Activated effector memory CD4-positive, alpha-beta T cell treated with anti-CD3 and anti-CD28 coated beads, Interleukin-2, amount 50 U/mL, for 16 hours (primary cell): ENCODE results near the gene RXFP4.
"Not testable (repeated sequence)": the region's sequence is repeated elsewhere in the genome, so short reads cannot be mapped to it uniquely, and the experiment has no call there.

Experiments used
- DNase-seq: peaks from one replicate; pipeline ENCODE4 v3.0.0-alpha.2; 2020

The RXFP4 gene, protein sequence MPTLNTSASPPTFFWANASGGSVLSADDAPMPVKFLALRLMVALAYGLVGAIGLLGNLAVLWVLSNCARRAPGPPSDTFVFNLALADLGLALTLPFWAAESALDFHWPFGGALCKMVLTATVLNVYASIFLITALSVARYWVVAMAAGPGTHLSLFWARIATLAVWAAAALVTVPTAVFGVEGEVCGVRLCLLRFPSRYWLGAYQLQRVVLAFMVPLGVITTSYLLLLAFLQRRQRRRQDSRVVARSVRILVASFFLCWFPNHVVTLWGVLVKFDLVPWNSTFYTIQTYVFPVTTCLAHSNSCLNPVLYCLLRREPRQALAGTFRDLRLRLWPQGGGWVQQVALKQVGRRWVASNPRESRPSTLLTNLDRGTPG

GRCh38 chr1:155940993-155941844, at the start of gene RXFP4:
Gene RXFP4, plus strand, starts transcription at chr1:155941638. Its CDS starts 72 bp downstream, at chr1:155941710.
- peak; percentile 60 for DNase-seq

GRCh38 chr1:155892796-155893195, 48.6 kb upstream of the RXFP4 start:
- no peak for DNase-seq

DNA sequence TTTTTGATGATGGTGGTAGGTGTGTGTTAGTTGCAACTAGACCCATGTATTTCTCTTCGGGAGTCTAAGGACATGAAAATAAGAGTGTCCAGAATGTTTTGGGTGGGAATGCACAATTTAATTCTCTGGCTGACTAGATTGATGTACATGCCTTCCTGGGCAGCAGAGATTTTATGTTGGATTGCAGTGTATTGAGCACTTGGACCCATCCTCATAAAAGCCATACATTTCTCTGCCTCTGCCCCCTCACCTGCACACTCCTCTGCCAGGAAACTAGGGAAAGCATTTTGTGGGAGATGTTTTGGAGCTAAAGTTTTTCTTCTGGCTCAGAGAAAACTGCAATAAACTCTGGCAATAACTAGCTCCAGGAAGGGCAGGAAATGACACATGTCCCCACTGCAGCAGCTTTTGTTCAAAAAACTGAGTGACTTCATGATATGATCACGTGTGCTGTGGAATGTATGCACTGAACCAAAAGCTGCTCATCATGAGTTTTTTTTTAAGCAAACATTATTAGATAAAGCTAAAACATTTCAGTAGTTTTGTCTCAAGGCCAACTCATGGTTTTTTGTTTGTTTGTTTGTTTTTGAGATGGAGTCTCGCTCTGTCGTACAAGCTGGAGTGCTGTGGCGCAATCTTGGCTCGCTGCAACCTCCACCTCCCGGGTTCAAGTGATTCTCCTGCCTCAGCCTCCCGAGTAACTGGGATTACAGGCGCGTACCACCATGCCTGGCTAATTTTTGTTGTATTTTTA, 47.9 kb upstream of the RXFP4 start:
- DNase-seq = no peak

DNA sequence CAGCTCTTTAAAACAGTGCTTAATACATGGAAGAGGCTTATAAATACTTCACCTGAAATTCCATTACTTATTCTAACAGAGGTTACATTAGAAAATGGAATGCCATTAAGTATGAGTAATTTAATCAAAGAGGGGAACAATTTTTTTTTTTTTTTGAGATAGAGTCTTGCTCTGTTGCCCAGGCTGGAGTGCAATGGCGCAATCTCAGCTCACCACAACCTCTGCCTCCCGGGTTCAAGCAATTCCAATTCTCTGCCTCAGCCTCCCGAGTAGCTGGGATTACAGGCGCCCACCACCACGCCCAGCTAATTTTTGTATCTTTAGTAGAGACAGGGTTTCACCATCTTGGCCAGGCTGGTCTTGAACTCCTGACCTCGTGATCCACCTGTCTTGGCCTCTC, 45.8 kb upstream of the RXFP4 start:
- DNase-seq = not testable (repeated sequence)

DNA sequence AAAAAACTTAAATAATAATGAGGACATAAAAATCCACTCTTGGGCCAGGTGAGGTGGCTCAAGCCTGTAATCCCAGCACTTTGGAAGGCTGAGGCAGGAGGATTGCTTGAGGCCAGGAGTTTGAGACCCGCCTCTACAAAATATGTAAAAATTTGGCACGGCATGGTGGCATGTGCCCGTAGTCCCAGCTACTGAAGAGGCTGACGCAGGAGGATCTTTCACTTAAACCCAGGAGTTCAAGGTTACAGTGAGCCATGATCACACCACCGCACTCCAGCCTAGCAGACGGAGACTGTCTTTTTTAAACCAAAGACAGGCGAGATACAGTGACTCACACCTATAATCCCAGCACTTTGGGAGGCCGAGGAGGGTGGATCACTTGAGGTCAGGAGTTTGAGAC, 45.0 kb upstream of the RXFP4 start:
- DNase-seq = not testable (repeated sequence)

DNA sequence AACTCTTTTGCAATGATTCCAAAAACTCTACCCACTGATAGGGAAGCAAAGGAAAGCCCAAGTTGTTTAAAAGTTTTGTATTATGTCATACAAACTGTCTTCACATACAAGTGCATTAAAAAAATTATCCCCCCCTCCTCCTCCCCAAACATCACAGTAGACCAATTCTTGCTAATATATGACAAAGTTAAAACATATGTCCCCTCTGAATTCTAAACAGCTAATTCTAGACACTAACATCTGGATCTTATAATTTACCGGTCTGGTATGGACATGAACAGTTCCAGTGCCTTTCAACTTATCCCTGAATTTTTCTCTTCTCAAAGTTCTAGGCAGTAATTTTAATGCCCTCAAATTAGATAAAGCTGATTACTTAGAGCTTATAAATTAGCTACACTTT, 43.7 kb upstream of the RXFP4 start:
- no peak for DNase-seq

DNA sequence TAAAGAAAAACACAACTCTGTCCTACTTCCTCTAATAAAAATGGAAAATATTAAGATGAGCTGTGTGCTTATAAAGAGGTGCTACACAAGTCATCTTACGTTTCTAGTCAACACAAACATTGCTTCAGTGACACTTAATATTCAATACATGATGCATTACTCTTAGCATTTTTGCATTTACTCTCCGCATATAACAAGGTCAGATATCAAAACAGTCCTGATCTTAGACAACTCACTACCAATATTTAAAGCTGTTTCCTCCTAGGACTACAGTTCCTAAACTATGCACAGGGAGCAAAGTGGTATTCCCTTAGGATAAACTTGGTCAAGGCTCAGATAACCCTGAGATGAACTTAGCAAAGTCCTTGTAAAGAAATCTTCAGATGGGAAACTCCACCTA, 42.5 kb upstream of the RXFP4 start:
- no peak for DNase-seq

DNA sequence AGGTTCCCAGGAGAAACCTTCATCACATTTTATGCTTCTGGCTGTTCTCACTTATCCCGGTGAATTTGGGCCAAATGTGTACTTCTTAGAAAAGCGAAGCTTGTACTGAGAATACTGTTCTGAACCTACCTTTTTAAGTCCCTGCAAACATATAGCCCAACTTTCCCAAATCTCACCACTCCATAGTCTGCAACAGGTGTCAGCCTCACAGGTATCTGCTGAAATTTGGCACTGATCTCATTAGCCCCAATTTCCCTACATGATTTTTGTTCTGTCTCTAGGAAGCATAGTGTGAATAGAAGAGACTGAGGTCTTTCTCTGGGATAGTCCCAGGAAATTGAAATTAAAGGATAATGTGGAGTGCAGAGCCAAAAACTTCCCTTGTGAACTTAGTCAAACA, 41.8 kb upstream of the RXFP4 start:
- no peak for DNase-seq

DNA sequence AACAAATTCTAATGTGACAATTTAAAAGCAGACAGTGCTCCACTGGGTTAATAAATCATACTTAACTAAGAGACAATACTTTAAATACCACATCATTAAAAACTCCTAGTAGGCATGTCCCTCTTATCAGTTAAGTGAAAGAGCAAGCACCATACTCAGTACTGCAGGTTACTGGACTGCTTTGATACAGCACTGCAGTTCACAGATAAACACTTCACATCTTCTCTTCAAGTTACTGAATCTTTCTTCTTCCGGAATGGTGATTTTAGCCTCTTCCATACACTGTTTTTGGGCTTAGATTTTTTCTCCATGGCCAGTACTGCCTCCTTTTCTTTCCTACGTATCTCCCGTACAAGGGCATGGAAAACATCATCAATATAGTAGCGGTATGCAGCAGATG, 41.3 kb upstream of the RXFP4 start:
- no peak for DNase-seq

GRCh38 chr1:155904261-155904660, 37.2 kb upstream of the RXFP4 start:
- no peak for DNase-seq

- DNase-seq = no peak
Measured at GRCh38 chr1:155909894-155910293, 31.5 kb upstream of the RXFP4 start.

DNA sequence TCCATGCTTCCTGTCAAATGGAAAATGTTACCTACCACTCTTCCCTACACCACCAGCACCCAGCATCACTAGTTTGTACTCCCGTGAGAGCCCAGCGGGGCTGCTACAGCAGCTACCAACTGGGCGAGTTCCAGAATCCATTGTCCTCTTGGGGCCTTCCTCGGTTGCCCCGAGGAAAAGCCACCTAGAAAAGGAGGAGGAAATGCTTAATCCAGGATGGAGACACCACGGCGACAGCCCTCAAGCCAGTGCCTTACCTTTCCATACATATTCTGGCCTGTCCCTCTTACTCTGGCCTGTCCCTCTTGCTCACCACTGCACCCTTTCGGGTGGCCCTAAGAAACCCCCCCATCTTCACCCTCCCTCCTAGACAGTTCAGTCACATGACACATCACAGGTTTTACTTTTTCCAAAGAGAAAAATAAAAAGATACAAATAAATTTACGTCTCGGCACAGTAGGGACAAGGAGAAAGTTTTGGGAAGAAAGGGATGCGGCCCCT, 30.8 kb upstream of the RXFP4 start:
- peak; percentile 64 for DNase-seq

- DNase-seq = peak; percentile 95
Measured at GRCh38 chr1:155911156-155912055, 30.0 kb upstream of the RXFP4 start, which contains the start of gene RIT1. Gene RIT1, minus strand, starts transcription at chr1:155911349. Its CDS starts 588 bp downstream, at chr1:155910761.

DNA sequence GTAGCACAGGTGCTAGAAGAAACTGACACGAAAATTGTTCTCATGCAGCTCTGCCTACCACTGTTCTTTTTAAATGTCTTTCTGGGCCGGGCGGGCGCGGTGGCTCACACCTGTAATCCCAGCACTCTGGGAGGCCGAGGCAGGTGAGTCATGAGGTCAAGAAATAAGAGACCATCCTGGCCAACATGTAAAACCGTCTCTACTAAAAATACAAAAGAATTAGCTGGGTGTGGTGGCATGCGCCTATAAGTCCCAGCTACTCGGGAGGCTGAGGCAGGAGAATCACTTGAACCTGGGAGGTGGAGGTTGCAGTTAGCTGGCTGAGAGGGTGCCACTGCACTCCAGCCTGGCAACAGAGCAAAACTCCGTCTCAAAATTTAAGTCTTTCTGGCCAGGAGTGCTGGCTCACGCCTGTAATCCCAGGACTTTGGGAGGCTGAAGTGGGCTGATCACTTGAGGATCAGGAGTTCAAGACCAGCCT, 29.3 kb upstream of the RXFP4 start:
- DNase-seq = no peak

DNA sequence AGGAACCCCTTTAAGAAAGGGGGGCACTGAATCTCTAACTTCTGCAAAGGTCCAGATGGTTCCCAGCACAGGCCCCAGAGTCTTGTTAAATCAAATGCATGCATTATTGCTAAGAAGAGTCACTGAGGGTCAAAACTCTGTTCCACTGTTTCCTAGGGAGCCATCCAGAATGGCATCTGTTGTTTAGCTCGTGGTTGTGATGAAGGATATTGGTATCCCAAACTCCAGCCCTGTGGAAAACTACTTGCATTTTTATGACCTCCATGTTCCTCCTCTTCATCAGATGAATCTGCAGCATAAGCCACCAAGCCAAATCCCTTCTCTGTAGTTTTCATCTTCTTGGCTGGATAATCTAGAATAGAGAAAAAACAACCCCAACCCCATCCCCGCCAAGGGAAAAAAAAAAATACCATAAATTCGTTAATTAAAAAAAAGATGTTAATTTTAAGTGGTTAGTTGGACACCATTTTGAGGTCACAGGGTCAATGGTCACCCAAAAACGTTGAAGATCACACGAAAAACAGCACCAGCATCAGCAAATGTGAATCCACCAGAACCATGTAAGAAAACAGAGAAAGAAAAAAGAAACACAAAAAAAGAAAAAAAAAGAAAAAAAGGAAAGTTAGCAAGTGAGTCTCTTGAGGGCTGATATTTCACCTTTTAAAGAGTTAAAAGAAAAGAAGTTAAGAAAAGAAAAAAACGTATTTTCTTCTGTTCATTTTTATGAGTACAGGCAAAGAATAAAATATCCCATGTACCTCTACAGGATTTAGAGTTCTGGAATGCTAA, 27.3 kb upstream of the RXFP4 start:
- DNase-seq = no peak

DNA sequence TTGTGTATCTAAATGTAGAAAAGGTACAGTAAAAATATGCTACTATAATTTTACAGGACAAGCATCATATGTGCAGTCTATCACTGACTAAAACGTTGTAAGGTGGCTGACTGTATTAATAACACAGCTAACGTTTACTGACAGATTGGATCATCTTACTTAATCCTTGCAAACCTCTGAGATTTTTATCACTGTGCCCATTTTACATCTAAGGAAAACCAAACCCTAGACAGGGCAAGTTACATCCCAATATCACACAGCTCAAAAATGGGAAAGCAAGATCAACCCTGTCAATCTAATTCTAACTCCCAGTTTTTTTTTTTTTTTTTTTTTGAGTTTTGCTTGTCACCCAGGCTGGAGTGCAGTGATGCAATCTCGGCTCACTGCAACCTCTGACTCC, 22.8 kb upstream of the RXFP4 start:
- no peak for DNase-seq

- DNase-seq = no peak
Measured at GRCh38 chr1:155919801-155920200, 21.6 kb upstream of the RXFP4 start.

- no peak for DNase-seq
Measured at GRCh38 chr1:155920717-155921116, 20.7 kb upstream of the RXFP4 start.

DNA sequence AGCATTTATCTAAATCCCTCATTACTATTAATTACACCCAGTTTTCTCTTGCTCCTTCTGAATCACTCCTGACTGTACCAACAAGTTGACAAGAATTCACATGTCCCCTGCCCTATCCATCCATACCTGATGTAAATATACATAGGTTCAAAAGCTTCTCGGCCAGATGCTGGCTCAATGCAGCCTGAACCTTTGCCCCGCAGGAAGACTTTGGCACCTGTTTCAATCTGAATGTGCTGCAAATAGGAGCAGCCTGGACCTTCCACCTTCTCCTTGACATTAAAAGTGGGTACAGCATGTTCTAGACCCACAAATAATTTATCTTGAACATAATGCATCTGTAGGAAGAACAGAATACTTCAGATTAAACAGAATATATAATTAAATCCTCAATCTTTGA, 15.9 kb upstream of the RXFP4 start:
- no peak for DNase-seq

DNA sequence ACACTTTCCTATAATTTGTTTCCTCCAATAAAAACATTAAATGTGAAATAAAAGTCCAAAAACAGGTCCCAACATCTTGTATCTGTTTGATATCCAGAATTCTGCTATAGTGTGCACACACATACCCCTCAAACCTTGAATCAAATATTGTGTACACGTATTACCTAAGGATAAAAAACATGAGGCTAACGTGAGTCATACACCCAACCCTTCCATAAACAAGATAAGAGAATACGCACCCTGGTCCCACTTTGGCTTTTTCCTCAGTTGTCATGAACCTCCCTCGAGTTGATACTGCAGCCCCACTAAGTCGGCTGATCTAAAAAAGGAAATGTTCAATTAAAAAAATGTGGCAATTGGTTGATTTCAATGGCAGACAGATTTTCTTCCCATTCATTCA, 12.4 kb upstream of the RXFP4 start:
- no peak for DNase-seq

DNA sequence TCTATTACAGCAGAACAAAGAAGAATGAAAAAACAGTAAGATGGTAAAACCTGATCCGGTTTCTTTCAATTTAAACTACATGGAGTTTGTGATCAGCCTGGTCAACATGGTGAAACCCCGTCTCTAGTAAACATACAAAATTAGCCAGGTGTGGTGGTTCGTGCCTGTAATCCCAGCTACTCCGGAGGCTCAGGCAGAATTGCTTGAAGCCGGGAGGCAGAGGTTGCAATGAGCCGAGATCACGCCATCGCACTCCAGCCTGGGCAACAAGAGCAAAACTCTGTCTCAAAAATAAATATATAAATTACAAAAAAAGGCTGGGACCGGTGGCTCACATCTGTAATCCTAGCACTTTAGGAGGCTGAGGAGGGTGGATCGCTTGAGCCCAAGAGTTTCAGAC, 10.7 kb upstream of the RXFP4 start:
- DNase-seq = not testable (repeated sequence)
